Measurements from ENCODE around the gene SGK1.
"Not testable (repeated sequence)": the region's sequence is repeated elsewhere in the genome, so short reads cannot be mapped to it uniquely, and the experiment has no call there.

SGK1 gene

DNA sequence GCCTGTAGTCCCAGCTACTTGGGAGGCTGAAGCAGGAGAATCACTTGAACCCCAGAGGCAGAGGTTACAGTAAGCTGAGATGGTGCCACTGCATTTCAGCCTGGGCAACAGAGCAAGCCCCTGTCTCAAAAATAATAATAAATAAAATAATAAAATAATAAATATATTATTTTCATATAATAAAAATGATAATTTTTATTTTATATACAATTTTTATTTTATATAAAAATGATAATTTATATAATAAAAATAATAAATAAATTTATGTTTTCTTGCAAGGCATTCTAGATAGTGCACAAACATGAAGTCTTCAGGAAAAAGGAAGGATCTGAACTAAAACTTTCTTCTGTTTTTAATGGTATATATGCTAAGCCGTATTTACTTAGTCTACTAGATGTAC lies 12.6 kb upstream of the SGK1 start:
- DNase-seq (ENCODE audit: low read depth) = no peak
- H3K4me3 ChIP-seq (ENCODE audit: low read depth, low read length) = no peak overlapping the region
- in situ Hi-C loops (cut with HindIII; ENCODE audit: low sequenced_read_pairs) = no loop called here
- TF ChIP-seq, protein P1, sequence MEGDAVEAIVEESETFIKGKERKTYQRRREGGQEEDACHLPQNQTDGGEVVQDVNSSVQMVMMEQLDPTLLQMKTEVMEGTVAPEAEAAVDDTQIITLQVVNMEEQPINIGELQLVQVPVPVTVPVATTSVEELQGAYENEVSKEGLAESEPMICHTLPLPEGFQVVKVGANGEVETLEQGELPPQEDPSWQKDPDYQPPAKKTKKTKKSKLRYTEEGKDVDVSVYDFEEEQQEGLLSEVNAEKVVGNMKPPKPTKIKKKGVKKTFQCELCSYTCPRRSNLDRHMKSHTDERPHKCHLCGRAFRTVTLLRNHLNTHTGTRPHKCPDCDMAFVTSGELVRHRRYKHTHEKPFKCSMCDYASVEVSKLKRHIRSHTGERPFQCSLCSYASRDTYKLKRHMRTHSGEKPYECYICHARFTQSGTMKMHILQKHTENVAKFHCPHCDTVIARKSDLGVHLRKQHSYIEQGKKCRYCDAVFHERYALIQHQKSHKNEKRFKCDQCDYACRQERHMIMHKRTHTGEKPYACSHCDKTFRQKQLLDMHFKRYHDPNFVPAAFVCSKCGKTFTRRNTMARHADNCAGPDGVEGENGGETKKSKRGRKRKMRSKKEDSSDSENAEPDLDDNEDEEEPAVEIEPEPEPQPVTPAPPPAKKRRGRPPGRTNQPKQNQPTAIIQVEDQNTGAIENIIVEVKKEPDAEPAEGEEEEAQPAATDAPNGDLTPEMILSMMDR (IDR thresholded peaks at IDR 0.05; ENCODE audit: low read depth, low read length, missing control alignments) = no peak

DNA sequence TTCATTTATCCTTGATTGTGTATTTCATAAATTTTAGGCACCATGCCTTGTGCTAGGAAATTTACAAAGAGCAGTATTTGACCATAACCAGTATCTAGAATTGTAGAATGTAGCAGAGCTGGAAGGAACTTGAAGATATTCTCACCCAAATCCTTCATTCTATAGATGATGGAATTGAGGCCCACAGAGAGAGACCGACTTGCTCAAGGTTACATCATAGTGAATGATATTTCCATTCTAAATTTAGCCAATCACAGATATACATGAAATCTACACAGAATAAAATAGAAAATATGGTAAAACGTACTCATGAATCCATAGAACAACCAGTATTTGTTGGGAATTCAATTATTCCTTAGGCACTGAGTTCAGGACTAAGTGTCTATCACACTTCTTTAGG lies 10.9 kb upstream of the SGK1 start:
- TF ChIP-seq, protein P1 (IDR thresholded peaks at IDR 0.05; ENCODE audit: low read depth, low read length, missing control alignments) = no peak
- in situ Hi-C loops (cut with HindIII; ENCODE audit: low sequenced_read_pairs) = no loop called here

DNA sequence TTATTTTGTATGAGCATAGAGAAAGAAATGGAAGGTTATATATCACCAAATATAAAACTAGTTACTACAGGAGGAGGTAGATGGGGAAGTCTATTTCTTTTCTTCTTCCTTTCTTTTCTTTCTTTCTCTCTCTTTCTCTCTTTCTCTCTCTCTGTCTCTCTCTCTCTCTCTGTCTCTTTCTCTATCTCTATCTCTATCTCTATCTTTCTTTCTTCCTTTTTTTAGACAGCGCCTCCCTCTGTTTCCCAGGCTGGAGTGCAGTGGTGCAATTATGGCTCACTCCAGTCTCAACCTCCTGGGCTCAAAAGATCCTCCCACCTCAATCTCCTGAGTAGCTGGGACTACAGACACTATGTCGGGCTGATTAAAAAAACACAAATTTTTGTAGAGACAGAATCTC lies 10.2 kb upstream of the SGK1 start:
- no peak for DNase-seq (ENCODE audit: low read depth)
- in situ Hi-C loops (cut with HindIII; ENCODE audit: low sequenced_read_pairs) = no loop called here
- TF ChIP-seq, protein P1 (IDR thresholded peaks at IDR 0.05; ENCODE audit: low read depth, low read length, missing control alignments) = no peak
- no peak overlapping the region for H3K4me3 ChIP-seq (ENCODE audit: low read depth, low read length)

More for the DNA sequence above, 10.9 kb upstream of the SGK1 start:
- DNase-seq (ENCODE audit: low read depth) = no peak
- H3K4me3 ChIP-seq (ENCODE audit: low read depth, low read length) = no peak overlapping the region

DNA sequence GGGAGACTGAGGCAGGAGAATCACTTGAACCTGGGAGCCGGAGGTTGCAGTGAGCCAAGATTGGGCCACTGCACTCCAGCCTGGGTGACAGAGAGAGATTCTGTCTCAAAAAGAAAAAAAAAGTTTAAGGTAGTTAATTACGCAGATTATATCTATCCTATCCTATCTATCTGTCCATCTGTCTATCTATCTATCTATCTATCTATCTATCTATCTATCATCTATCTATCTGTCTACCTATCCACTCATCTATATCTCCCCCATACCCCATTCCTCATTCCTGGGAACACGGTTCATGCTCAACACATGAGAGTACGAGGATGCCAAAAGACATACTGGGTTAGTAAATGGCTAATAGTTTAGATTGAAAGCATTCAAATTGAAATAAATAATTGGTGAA lies 8.3 kb upstream of the SGK1 start:
- DNase-seq (ENCODE audit: low read depth); in situ Hi-C loops (cut with HindIII; ENCODE audit: low sequenced_read_pairs); H3K4me3 ChIP-seq (ENCODE audit: low read depth, low read length): not testable (repeated sequence)

DNA sequence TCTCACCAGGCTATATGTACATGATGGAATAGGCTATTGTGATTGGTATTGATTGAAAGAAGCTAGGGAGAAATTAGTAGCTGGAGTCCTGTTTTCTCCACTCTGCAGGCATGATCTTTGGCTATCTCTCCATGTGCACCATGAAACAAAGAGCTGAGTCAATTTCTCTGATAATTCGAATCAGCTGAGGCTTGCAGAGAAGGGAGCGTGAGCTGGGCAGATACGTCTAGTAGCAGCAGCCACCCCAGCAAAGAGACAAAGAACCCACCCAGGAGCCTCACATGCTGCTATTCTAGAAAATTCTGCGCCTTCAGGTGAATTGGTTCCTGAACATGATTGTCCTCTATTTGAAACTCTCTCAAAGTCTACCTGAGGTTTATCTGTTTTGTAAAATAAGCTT lies 6.9 kb upstream of the SGK1 start:
- in situ Hi-C loops (cut with HindIII; ENCODE audit: low sequenced_read_pairs) = no loop called here
- DNase-seq (ENCODE audit: low read depth) = no peak
- TF ChIP-seq, protein P1 (IDR thresholded peaks at IDR 0.05; ENCODE audit: low read depth, low read length, missing control alignments) = no peak
- H3K4me3 ChIP-seq (ENCODE audit: low read depth, low read length) = no peak overlapping the region

DNA sequence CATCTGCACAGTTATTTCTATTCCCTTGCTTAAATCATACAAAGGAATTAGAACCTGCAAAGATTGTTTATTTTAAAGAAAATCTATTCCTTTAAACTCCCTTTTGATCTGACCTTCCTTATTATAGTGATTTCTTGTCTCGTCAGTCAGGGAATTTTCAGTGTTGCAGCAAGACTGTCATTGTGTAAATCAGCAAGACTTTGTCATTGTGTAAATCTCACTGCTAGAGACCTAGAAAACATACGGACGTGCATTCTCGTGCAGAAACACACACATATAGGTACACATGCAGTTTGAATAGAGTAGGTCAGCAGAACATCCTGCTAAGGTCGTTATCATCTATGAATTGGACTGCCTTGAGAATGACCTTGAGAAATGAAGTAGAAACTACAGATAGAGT lies 6.2 kb upstream of the SGK1 start:
- H3K4me3 ChIP-seq (ENCODE audit: low read depth, low read length) = no peak overlapping the region
- no peak for DNase-seq (ENCODE audit: low read depth)
- in situ Hi-C loops (cut with HindIII; ENCODE audit: low sequenced_read_pairs) = no loop called here
- TF ChIP-seq, protein P1 (IDR thresholded peaks at IDR 0.05; ENCODE audit: low read depth, low read length, missing control alignments) = no peak

DNA sequence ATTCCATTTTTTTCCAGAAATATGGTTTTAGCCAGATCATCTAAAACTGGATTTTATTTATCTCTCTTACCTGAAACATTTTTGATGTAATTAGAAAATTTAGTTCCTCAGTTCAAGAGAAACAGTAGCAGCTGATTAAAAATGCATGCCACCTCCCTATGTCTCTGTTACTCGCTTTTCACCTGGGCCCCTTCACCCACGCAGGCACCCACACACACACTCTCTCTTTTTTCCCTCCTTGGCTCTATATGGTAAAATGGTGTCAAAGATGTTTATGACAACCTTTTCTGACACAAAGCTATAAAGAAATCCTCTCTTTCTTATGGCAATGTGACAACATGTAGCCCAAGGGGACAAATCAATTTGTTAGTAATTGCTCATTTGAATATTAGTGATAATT lies 5.8 kb upstream of the SGK1 start:
- in situ Hi-C loops (cut with HindIII; ENCODE audit: low sequenced_read_pairs) = no loop called here
- DNase-seq (ENCODE audit: low read depth) = no peak
- H3K4me3 ChIP-seq (ENCODE audit: low read depth, low read length) = no peak overlapping the region
- TF ChIP-seq, protein P1 (IDR thresholded peaks at IDR 0.05; ENCODE audit: low read depth, low read length, missing control alignments) = no peak
